ENCODE data around the gene JDP2.

GRCh38 chr14:75520852-75521251, 93.0 kb downstream of the JDP2 start:
- TF ChIP-seq CTCF (IDR thresholded peaks at IDR 0.05; ENCODE audit: insufficient read depth, low read depth, low read length) (no peak), EZH2 (IDR thresholded peaks at IDR 0.05; ENCODE audit: insufficient read depth, low read length) (no peak)
